Measurements from ENCODE around the gene NKAIN2.

NKAIN2 gene

DNA sequence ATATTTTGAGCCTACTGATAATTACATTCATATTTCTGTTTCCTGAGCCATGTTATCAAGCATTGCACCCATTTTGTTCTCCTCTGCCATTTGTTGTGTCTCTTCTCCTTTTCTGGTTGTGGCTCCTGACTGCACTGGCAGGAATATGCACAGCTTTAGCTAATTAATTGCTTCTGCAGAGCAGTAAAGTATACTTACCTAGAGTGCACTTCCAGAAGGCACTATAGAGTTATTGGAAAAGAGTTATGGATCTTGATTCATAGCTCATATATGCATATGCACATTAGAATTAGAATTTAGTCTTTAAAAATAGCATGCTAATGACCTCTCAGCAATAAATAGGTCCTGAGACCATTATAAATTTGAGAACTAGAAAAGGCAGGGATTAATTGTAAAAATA, 262.6 kb downstream of the NKAIN2 start:
- H3K4me2 ChIP-seq (ENCODE audit: low read depth, low read length): no peak overlapping the region
- H3K9me2 ChIP-seq (replicated peaks; ENCODE audit: insufficient read depth, low read length): no peaks in the 10 kb centered on the region
- H2AFZ ChIP-seq (ENCODE audit: low read length): no peak overlapping the region
- H3K4me3 ChIP-seq (ENCODE audit: low read length): no peak overlapping the region
- no peaks in the 10 kb centered on the region for H4K20me1 ChIP-seq (ENCODE audit: insufficient read depth, low read length)
- H3K9me3 ChIP-seq (replicated peaks; ENCODE audit: insufficient read depth, low read length): no peaks in the 10 kb centered on the region
- no peak for DNase-seq
- TF ChIP-seq, protein P1, sequence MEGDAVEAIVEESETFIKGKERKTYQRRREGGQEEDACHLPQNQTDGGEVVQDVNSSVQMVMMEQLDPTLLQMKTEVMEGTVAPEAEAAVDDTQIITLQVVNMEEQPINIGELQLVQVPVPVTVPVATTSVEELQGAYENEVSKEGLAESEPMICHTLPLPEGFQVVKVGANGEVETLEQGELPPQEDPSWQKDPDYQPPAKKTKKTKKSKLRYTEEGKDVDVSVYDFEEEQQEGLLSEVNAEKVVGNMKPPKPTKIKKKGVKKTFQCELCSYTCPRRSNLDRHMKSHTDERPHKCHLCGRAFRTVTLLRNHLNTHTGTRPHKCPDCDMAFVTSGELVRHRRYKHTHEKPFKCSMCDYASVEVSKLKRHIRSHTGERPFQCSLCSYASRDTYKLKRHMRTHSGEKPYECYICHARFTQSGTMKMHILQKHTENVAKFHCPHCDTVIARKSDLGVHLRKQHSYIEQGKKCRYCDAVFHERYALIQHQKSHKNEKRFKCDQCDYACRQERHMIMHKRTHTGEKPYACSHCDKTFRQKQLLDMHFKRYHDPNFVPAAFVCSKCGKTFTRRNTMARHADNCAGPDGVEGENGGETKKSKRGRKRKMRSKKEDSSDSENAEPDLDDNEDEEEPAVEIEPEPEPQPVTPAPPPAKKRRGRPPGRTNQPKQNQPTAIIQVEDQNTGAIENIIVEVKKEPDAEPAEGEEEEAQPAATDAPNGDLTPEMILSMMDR (IDR thresholded peaks at IDR 0.05; ENCODE audit: low read length): no peak
- no peak for TF ChIP-seq EZH2phosphoT487 (IDR thresholded peaks at IDR 0.05; ENCODE audit: low read length)
- TF ChIP-seq EZH2 (optimal IDR thresholded peaks at IDR 0.05; ENCODE audit: low read depth, low read length): no peak
- peaks cover 4% of the 10 kb centered on the region; the same call in 1 of the 2 replicates for H3F3A ChIP-seq (ENCODE audit: insufficient read depth, low read length)
- H3K79me2 ChIP-seq (ENCODE audit: low read length): no peaks in the 10 kb centered on the region
- H3K4me1 ChIP-seq (ENCODE audit: low read length): peaks cover 8% of the 10 kb centered on the region
- no peaks in the 10 kb centered on the region for H3K27me3 ChIP-seq (replicated peaks; ENCODE audit: insufficient read depth, low read length)
- H3K36me3 ChIP-seq (replicated peaks; ENCODE audit: insufficient read depth, low read length): no peaks in the 10 kb centered on the region
- H3K9ac ChIP-seq (ENCODE audit: low read length): no peak overlapping the region
- H3K27ac ChIP-seq (ENCODE audit: low read length): no peak overlapping the region

DNA sequence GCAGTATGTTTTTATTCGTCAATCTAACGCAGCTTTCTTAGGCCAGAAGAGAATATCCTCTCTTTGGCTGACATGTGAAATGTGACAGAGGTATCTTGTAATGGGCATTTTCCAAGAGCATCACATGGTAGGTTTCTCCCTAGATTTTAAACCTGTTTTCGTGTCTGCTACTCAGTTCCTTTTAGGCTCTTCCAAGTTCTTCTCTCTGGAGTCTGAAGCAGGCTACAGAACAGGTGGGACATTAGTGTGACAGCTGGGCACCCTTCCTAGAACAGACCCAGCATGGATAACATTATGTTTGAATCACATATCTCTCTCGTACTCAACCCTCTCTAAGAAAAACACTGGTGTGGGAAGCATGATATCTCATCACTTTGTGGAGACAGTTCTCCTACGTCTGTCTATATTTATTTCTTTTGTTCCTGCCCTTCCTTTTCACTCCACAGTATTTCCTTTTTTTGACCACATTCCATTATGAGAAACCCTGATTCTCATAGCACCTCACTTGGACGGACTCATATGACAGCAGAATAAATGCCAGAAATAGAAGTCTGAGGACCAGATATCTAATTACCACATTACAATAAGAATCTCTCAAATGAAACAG, 263.4 kb downstream of the NKAIN2 start:
- Histone ChIP-seq H3K9me3 (replicated peaks; ENCODE audit: insufficient read depth, low read length) (no peaks in the 10 kb centered on the region), H3K79me2 (ENCODE audit: low read length) (no peaks in the 10 kb centered on the region), H3K36me3 (replicated peaks; ENCODE audit: insufficient read depth, low read length) (no peaks in the 10 kb centered on the region), H3K4me2 (ENCODE audit: low read depth, low read length) (no peak overlapping the region), H3K4me1 (ENCODE audit: low read length) (peaks cover 8% of the 10 kb centered on the region), H3K27ac (ENCODE audit: low read length) (no peak overlapping the region), H3K4me3 (ENCODE audit: low read length) (no peak overlapping the region), H3F3A (ENCODE audit: insufficient read depth, low read length) (peaks cover 4% of the 10 kb centered on the region; the same call in 1 of the 2 replicates), H3K9ac (ENCODE audit: low read length) (no peak overlapping the region), H2AFZ (ENCODE audit: low read length) (no peak overlapping the region), H3K27me3 (replicated peaks; ENCODE audit: insufficient read depth, low read length) (no peaks in the 10 kb centered on the region), H3K9me2 (replicated peaks; ENCODE audit: insufficient read depth, low read length) (no peaks in the 10 kb centered on the region), H4K20me1 (ENCODE audit: insufficient read depth, low read length) (no peaks in the 10 kb centered on the region)
- DNase-seq: no peak
- TF ChIP-seq, protein P1 (IDR thresholded peaks at IDR 0.05; ENCODE audit: low read length): no peak
- TF ChIP-seq EZH2phosphoT487 (IDR thresholded peaks at IDR 0.05; ENCODE audit: low read length) (no peak), EZH2 (optimal IDR thresholded peaks at IDR 0.05; ENCODE audit: low read depth, low read length) (no peak)

DNA sequence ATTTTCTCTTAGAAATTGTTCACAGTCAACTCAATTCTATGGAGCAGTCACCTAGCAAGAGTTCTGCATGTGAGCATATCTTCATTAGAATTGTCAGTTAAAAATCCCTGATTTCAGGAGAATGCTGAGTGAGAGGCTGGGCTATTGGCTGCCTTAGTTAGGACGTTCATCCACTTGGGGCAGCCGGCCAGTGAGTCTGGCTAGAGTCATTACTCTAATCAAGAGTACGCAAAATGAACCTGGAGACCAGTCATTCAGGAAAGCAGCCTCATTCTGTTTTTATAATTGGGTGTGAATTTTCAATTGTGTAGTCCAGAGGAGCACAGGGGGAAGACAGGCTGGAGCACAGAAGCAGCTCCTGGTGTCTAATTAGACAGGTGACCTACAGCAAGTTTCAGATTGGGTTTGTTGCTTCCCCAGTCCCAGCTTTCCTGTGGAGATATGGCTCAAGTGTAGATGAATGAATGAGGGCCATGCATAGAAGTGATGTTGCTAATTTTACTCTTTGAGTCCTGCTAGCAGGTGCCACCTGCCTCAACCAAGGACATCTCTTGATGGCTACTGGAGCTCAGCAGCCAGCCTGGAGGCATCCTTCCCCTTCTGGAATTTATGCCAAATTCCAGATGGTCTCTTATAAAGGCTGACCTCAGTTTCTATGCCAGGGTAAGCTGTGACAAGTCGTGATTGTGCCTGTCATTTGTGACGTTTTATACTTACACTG, 265.7 kb downstream of the NKAIN2 start:
- Histone ChIP-seq H3K36me3 (replicated peaks; ENCODE audit: insufficient read depth, low read length) (no peaks in the 10 kb centered on the region), H3K9me2 (replicated peaks; ENCODE audit: insufficient read depth, low read length) (no peaks in the 10 kb centered on the region), H3K9ac (ENCODE audit: low read length) (no peak overlapping the region), H3K27ac (ENCODE audit: low read length) (no peak overlapping the region), H2AFZ (ENCODE audit: low read length) (no peak overlapping the region), H3K9me3 (replicated peaks; ENCODE audit: insufficient read depth, low read length) (no peaks in the 10 kb centered on the region), H4K20me1 (ENCODE audit: insufficient read depth, low read length) (no peaks in the 10 kb centered on the region), H3K4me3 (ENCODE audit: low read length) (no peak overlapping the region), H3K27me3 (replicated peaks; ENCODE audit: insufficient read depth, low read length) (no peaks in the 10 kb centered on the region), H3F3A (ENCODE audit: insufficient read depth, low read length) (peaks cover 2% of the 10 kb centered on the region; the same call in 1 of the 2 replicates), H3K4me1 (ENCODE audit: low read length) (peaks cover 8% of the 10 kb centered on the region), H3K4me2 (ENCODE audit: low read depth, low read length) (no peak overlapping the region), H3K79me2 (ENCODE audit: low read length) (no peaks in the 10 kb centered on the region)
- DNase-seq: no peak
- TF ChIP-seq EZH2 (optimal IDR thresholded peaks at IDR 0.05; ENCODE audit: low read depth, low read length): no peak
- TF ChIP-seq EZH2phosphoT487 (IDR thresholded peaks at IDR 0.05; ENCODE audit: low read length): no peak
- TF ChIP-seq, protein P1 (IDR thresholded peaks at IDR 0.05; ENCODE audit: low read length): no peak
